Activated T-helper 17 cell treated with anti-CD3 and anti-CD28 coated beads, Interleukin-2, amount 50 U/mL, for 72 hours (primary cell): Measurements from ENCODE around the gene NEURL1. TPM values are rescaled to one million over a fixed set of nuclear protein-coding genes. Genes with fewer than 3 reads are reported as not detected.

Experiments
- ATAC-seq: fragments of 150-1000 bp; cut with Tn5 transposase; replicated peaks from 2 replicates; pipeline ENCODE4 v1.10.0; 2021; ENCODE audit warnings: mild to moderate bottlenecking, moderate library complexity
- H3K27ac Mint-ChIP-seq: one replicate; pipeline ENCODE4 v1.8.0; 2022; ENCODE audit warnings: mixed read lengths
- H3K27me3 Mint-ChIP-seq: one replicate; pipeline ENCODE4 v1.8.0; 2022; ENCODE audit warnings: mixed read lengths
- H3K36me3 Mint-ChIP-seq: one replicate; pipeline ENCODE4 v1.8.0; 2022; ENCODE audit warnings: low read depth, mild to moderate bottlenecking, mixed read lengths
- H3K4me1 Mint-ChIP-seq: one replicate; pipeline ENCODE4 v1.8.0; 2022; ENCODE audit warnings: mixed read lengths
- H3K4me3 Mint-ChIP-seq: one replicate; pipeline ENCODE4 v1.8.0; 2022; ENCODE audit warnings: mild to moderate bottlenecking, mixed read lengths
- H3K9me3 Mint-ChIP-seq: one replicate; pipeline ENCODE4 v1.8.0; 2022; ENCODE audit warnings: mixed read lengths
- total RNA-seq, 2 donors: library from RNA; stranded (reverse); gene quantifications; one replicate each; pipeline ENCODE4 v1.2.3, GENCODE V29; 2022

The NEURL1 gene
- total RNA-seq, 2 donors from 2014 or later, result 2.1 to 3.7 TPM

DNA sequence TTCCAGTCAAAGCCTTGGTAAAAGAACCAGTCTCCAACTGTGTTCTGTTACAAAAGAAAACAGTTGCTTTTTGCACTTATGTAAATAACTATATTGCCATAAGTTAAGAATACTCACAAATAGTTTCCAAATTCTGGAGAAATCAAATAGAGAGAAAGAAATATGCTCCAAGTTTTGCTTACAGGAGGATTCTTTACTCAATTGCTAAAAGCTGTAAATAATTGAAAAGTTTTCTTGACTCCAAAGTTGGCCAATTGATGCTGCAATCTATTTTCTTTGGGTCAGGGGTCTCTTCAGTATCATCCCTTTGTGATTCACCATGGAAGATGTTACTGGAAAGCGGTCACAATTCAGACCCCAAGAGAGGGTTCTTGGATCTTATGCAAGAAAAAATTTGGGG lies 36.0 kb downstream of the NEURL1 start:
- no peaks in the 10 kb centered on the region for H3K36me3 Mint-ChIP-seq
- no peaks in the 10 kb centered on the region for H3K4me1 Mint-ChIP-seq
- H3K4me3 Mint-ChIP-seq, result no peak overlapping the region
- ATAC-seq, result no peak
- H3K27ac Mint-ChIP-seq, result no peak overlapping the region
- peaks cover 8% of the 10 kb centered on the region for H3K9me3 Mint-ChIP-seq
- H3K27me3 Mint-ChIP-seq, result peaks cover 16% of the 10 kb centered on the region

GRCh38 chr10:103533827-103534226 lies 40.3 kb downstream of the NEURL1 start:
- peaks cover 8% of the 10 kb centered on the region for H3K9me3 Mint-ChIP-seq
- no peak for ATAC-seq
- H3K27ac Mint-ChIP-seq, result no peak overlapping the region
- no peaks in the 10 kb centered on the region for H3K36me3 Mint-ChIP-seq
- peaks cover 9% of the 10 kb centered on the region for H3K27me3 Mint-ChIP-seq
- no peaks in the 10 kb centered on the region for H3K4me1 Mint-ChIP-seq
- H3K4me3 Mint-ChIP-seq, result no peak overlapping the region

DNA sequence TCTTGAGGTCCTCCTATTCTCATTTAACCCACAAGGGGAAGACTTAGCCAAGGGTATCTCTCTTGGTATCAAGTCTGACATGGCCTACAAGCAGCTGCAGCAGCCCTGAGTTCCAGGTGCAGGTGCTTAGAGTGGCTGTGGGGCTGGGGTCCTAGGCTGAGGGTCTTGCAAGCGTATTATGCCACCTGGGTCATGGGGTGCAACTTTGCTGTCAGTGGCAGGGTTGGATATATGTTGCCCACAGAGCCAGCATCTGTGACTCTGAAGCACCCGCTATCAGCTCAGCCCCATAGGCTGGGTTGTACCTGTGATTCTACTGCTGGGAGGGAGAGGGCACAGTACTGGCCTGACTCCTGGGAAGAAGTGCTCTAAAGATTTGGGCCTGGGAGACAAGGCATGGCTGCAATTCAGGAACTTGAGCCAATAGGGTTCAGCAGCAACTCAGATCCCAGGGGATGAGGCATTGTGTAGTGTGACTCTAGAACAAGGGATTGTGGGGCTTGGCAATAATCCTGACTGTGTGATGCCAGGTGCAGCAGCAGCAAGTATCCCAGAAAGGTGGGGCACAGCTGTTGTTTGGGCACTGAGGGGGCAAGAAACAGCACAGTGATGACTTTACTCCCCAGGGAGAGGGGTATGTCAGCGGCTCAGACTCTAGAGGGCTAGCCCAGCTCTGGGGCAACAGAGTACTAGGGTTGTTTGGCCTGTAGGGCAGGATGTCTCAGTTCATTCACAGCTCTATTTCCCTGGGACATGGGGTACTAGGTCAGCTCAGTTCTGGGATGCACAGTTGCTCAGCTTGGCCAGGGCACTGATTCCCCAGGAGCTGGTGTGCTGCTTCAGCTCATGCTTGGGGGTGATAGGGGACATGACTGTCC lies 41.4 kb downstream of the NEURL1 start:
- peaks cover 17% of the 10 kb centered on the region for H3K27me3 Mint-ChIP-seq
- H3K27ac Mint-ChIP-seq, result no peak overlapping the region
- no peak overlapping the region for H3K4me3 Mint-ChIP-seq
- no peaks in the 10 kb centered on the region for H3K4me1 Mint-ChIP-seq
- no peak for ATAC-seq
- no peaks in the 10 kb centered on the region for H3K36me3 Mint-ChIP-seq
- H3K9me3 Mint-ChIP-seq, result peaks cover 8% of the 10 kb centered on the region

DNA sequence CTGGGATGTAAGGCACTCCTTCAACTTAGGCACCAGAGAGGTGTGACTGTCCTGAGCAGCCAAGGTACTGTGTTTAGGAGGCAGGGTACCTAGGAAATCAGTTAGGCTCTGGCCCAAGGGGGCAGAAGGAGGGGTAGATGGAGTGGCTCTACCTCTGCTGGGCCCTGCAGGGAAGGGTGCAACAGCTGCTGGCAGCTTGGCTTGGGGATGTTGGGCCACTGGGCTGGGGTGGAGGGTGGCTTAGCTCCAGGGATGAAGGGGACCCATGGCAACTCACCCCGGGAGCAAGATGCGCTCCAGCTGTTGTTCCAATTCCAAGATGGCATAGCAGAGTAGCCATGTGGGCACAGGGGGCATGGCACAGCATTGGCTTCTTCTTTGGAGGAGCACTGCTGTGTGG lies 42.1 kb downstream of the NEURL1 start:
- Mint-ChIP-seq H3K27ac (no peak overlapping the region), H3K36me3 (no peaks in the 10 kb centered on the region), H3K4me3 (no peak overlapping the region), H3K4me1 (no peaks in the 10 kb centered on the region), H3K9me3 (peaks cover 8% of the 10 kb centered on the region), H3K27me3 (peaks cover 17% of the 10 kb centered on the region)
- no peak for ATAC-seq

GRCh38 chr10:103539751-103540150 lies 46.2 kb downstream of the NEURL1 start:
- ATAC-seq, result no peak
- Mint-ChIP-seq H3K9me3 (no peaks in the 10 kb centered on the region), H3K27me3 (peaks cover 21% of the 10 kb centered on the region), H3K27ac (no peak overlapping the region), H3K36me3 (no peaks in the 10 kb centered on the region), H3K4me3 (no peak overlapping the region), H3K4me1 (peaks cover 9% of the 10 kb centered on the region)

GRCh38 chr10:103540722-103541121 lies 47.2 kb downstream of the NEURL1 start:
- no peaks in the 10 kb centered on the region for H3K36me3 Mint-ChIP-seq
- no peak overlapping the region for H3K4me3 Mint-ChIP-seq
- H3K27me3 Mint-ChIP-seq, result peaks cover 21% of the 10 kb centered on the region
- no peaks in the 10 kb centered on the region for H3K9me3 Mint-ChIP-seq
- H3K27ac Mint-ChIP-seq, result no peak overlapping the region
- ATAC-seq, result no peak
- H3K4me1 Mint-ChIP-seq, result peaks cover 9% of the 10 kb centered on the region

- peaks cover 9% of the 10 kb centered on the region for H3K4me1 Mint-ChIP-seq
- no peak for ATAC-seq
- H3K27me3 Mint-ChIP-seq, result peaks cover 21% of the 10 kb centered on the region
- no peaks in the 10 kb centered on the region for H3K9me3 Mint-ChIP-seq
- H3K4me3 Mint-ChIP-seq, result no peak overlapping the region
- H3K36me3 Mint-ChIP-seq, result no peaks in the 10 kb centered on the region
- H3K27ac Mint-ChIP-seq, result no peak overlapping the region
Observed at GRCh38 chr10:103541616-103542015, 48.1 kb downstream of the NEURL1 start.

DNA sequence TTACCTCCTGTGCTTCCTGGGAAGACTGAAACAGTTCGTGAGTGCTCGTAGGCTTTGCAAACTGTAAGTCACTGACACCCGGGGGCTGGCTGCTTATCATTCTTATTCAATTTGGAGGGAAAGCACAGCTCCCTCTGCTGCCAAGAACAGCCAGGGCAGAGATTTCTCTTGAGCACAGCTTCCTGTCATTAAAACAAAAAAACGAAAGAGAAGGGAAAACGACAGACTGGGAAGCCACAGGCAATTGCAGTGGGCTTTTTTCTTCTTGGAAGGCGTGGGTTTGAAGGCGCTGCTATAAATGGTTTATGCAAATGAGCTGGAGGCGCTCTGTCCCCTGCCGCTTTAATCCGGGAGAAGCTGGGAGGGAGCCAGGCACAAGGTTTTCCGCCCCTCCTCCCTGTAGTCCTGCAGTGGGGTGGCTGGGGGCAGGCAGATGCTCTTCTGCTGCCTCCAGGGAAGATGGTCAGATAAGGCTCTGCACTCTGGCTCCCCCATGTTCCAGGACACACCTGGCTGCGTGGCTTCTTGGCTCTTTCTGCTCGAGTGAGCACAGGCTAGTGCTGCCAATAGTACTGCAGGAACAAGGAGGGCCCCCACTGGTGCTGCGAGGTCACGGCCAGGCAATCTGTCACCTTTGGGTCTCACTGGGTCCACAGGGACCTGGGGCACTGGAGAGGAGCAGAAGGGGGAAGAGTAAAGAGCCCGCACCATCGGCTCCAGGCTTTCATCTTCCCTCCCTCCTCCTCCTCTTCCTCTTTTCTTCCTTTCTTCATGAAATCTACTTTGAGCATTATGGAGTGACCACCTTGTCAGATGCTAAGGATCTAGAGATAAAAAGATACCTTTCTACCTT lies 49.5 kb downstream of the NEURL1 start:
- H3K27ac Mint-ChIP-seq, result peak overlapping the region; percentile 71
- H3K4me1 Mint-ChIP-seq, result peaks cover 9% of the 10 kb centered on the region
- H3K4me3 Mint-ChIP-seq, result peak overlapping the region; percentile 69
- H3K9me3 Mint-ChIP-seq, result no peaks in the 10 kb centered on the region
- H3K27me3 Mint-ChIP-seq, result peaks cover 16% of the 10 kb centered on the region
- peak; percentile 58 for ATAC-seq
- H3K36me3 Mint-ChIP-seq, result no peaks in the 10 kb centered on the region

DNA sequence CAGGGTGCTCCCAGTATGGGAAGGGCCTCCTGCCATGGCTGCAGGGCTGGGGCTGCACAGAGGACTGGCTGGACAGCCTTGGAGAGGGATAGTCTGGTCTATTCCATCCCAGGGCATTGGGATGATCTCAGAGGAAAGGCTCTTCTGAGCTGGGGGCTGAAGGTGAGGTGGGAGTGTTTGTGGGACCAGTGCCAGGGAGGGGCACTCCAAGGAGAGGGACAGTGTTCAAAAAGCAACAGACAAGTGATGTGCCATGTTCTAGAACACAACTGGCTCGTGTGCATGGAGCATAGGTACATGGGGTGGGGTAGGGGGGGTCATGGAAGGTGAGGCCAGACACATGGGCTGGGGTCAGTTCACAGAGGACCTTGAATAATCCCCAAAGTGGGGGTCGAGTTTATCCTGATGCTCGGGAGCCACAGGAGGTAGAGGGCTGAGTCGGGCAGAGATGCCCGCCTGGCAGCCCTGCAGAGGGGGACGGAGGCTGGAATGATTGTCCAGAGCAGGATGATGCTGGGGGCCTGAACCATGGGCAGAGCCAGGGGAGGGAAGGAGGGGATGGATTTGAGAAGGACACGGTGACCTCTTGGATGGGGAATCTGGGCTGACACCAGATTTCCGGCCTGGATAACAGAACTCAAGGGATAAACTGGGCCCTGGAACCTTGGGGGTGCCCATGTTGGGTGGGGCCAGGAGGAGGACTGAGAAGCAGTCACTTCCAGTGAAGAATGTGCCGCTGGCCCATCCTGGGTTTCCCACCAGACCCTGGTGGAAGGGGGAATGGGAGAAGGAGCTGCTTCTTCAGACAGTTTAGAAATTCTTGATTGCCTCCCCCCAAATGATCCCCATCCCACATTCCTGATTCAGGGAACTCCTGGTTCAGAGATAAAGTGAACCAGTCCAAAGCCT lies 50.4 kb downstream of the NEURL1 start:
- Mint-ChIP-seq H3K36me3 (no peaks in the 10 kb centered on the region), H3K27ac (peak overlapping the region; percentile 71), H3K27me3 (peaks cover 16% of the 10 kb centered on the region), H3K4me3 (peak overlapping the region; percentile 69), H3K9me3 (no peaks in the 10 kb centered on the region), H3K4me1 (peaks cover 9% of the 10 kb centered on the region)
- no peak for ATAC-seq

- H3K9me3 Mint-ChIP-seq, result no peaks in the 10 kb centered on the region
- peaks cover 10% of the 10 kb centered on the region for H3K27me3 Mint-ChIP-seq
- peaks cover 9% of the 10 kb centered on the region for H3K4me1 Mint-ChIP-seq
- ATAC-seq, result no peak
- H3K36me3 Mint-ChIP-seq, result no peaks in the 10 kb centered on the region
- H3K27ac Mint-ChIP-seq, result no peak overlapping the region
- H3K4me3 Mint-ChIP-seq, result no peak overlapping the region
Observed at GRCh38 chr10:103544657-103545310, 51.3 kb downstream of the NEURL1 start.

DNA sequence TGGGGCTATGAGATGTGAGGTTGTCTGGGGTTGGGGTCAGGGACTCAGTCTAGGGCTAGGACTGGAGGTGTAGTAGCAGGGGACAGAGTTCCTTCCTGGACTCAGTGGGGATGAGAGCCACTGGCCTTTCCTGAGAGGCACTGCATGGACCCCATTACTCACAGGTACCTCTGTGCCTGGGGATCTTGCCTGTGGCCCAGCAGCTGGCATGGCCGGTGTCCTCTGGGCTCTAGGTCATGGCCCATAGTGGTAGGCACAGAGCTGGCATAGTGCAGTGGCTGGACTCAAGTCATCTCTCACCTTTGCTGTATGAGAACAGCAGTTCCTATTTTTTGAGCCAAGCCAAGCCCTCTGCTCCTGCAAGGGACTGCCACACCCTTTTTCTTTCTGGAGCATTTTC lies 51.9 kb downstream of the NEURL1 start:
- no peaks in the 10 kb centered on the region for H3K36me3 Mint-ChIP-seq
- no peak for ATAC-seq
- no peaks in the 10 kb centered on the region for H3K9me3 Mint-ChIP-seq
- H3K27ac Mint-ChIP-seq, result no peak overlapping the region
- H3K4me3 Mint-ChIP-seq, result no peak overlapping the region
- H3K27me3 Mint-ChIP-seq, result peaks cover 8% of the 10 kb centered on the region
- H3K4me1 Mint-ChIP-seq, result peaks cover 9% of the 10 kb centered on the region

- ATAC-seq, result no peak
- Mint-ChIP-seq H3K27ac (no peak overlapping the region), H3K4me1 (peaks cover 9% of the 10 kb centered on the region), H3K9me3 (no peaks in the 10 kb centered on the region), H3K4me3 (no peak overlapping the region), H3K36me3 (no peaks in the 10 kb centered on the region), H3K27me3 (peaks cover 8% of the 10 kb centered on the region)
Observed at GRCh38 chr10:103545771-103546281, 52.3 kb downstream of the NEURL1 start.

GRCh38 chr10:103546401-103546800 lies 52.9 kb downstream of the NEURL1 start:
- H3K4me3 Mint-ChIP-seq, result no peak overlapping the region
- no peaks in the 10 kb centered on the region for H3K9me3 Mint-ChIP-seq
- H3K36me3 Mint-ChIP-seq, result no peaks in the 10 kb centered on the region
- H3K4me1 Mint-ChIP-seq, result peaks cover 9% of the 10 kb centered on the region
- H3K27me3 Mint-ChIP-seq, result peaks cover 3% of the 10 kb centered on the region
- no peak for ATAC-seq
- H3K27ac Mint-ChIP-seq, result no peak overlapping the region
